Medulla oblongata (tissue), 1 donor: ENCODE measurements around the gene CACNA2D3.

ENCODE experiments used
- DNase-seq: peaks from one replicate; pipeline ENCODE4 v3.0.0-alpha.2; 2015; ENCODE audit errors: extremely low spot score

Gene CACNA2D3

GRCh38 chr3:54374214-54374852, 252.0 kb downstream of the CACNA2D3 start:
- no peak for DNase-seq

DNA sequence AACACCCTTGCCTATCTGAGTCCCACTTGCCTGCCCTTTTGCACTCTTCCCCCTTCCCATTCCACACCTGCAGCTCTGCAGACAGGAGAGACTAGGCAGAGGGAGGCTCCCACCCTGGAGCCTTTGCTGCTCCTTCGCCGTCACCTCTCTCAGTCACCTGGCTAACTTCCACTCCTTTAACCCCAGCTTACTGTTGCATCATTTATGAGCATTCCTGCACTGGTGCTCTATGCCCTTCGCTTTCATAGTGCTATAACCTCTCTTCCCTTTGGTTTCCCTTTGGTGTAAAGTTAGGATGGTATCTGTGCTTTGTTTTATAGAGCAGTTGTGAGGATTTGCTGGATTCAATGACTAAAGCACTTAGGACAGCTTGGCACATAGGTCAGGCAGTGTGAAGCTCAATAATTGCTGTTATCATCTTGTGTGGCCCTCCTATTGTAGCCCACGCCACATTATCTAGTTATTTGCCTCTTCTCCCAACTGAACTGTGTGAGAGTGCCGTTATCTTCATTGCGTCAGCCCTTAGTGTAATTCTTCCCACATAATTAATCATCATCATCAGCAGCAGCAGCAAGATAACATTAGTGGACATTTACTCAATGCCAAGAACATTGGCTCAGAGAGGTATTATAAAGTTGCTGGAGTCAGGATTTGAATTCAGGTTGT, 253.9 kb downstream of the CACNA2D3 start:
- DNase-seq: no peak

- DNase-seq: no peak
These were observed 254.7 kb downstream of the CACNA2D3 start for GRCh38 chr3:54376939-54377578.

- no peak for DNase-seq
These were observed 255.8 kb downstream of the CACNA2D3 start for GRCh38 chr3:54378184-54378583.

- no peak for DNase-seq
These were observed 261.9 kb downstream of the CACNA2D3 start for GRCh38 chr3:54384279-54384678.

GRCh38 chr3:54390582-54390981, 268.2 kb downstream of the CACNA2D3 start:
- no peak for DNase-seq

GRCh38 chr3:54393150-54393549, 270.8 kb downstream of the CACNA2D3 start:
- DNase-seq: no peak

GRCh38 chr3:54408328-54408727, 286.0 kb downstream of the CACNA2D3 start:
- no peak for DNase-seq

GRCh38 chr3:54421943-54422342, 299.6 kb downstream of the CACNA2D3 start:
- DNase-seq: no peak

GRCh38 chr3:54424292-54424691, 301.9 kb downstream of the CACNA2D3 start:
- no peak for DNase-seq

- no peak for DNase-seq
These were observed 304.0 kb downstream of the CACNA2D3 start for GRCh38 chr3:54426381-54426780.

GRCh38 chr3:54427501-54427900, 305.1 kb downstream of the CACNA2D3 start:
- DNase-seq: no peak

- peak; percentile 81 for DNase-seq
These were observed 305.9 kb downstream of the CACNA2D3 start for GRCh38 chr3:54427941-54428871.

DNA sequence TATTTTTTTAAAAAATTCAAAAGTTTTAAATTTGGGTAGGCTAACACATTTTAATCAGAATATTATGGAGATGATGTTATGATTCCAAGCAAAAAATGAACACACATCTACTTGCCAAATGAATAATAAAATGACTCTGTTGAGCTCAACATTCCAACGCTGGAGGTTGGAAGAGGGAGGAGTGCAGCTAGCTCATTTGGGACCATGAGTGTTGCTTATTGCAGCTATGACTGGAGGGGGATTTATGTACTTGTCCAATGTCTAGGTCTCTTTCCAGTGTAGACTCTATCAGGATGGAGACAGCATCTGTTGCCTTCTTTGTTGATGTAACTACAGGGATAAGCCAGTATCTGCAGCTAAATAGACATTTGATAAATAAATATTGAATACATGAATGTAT, 310.6 kb downstream of the CACNA2D3 start:
- DNase-seq: no peak

DNA sequence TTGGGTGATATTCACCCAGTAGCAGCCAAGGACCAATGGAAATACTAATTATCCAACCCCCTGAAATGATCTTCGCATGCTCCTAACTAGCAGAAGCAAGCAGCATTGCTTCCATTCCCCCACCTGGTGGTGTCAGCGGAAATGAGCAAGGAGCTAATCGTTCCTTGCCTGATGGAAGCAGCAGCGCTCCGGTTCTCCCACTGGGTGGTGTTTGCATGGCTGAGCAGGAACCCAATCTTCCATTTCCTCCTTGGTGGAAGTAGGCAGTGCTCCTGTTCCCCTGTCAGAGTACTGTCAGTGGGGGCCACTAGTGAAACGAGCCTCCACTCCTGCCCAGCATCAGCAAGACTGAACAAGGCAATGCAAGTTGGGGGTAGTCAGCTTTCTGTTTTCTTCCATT, 311.5 kb downstream of the CACNA2D3 start:
- DNase-seq: no peak

- DNase-seq: no peak
These were observed 312.4 kb downstream of the CACNA2D3 start for GRCh38 chr3:54434756-54435155.

- DNase-seq: no peak
These were observed 314.9 kb downstream of the CACNA2D3 start for GRCh38 chr3:54437271-54437670.

- no peak for DNase-seq
These were observed 321.3 kb downstream of the CACNA2D3 start for GRCh38 chr3:54443561-54444161.

DNA sequence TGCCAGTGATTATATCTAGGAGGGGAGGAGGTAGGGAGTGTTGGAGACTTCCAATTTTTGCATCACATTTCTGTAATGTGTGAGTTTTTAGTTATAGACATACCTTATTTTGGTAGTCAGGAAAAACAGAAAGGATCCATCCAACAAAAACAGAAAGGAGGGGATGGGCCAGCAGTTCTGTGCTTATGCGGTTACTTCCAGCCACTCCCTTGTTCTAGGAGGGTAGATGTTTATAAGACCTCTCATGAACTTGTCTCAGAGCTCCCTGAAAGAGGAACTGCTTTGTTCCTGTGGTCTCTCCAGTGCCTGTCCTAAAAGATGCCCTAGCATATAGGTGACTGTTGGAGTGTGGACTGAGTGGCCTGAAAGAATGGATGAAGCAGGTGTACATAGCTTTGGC, 323.3 kb downstream of the CACNA2D3 start:
- no peak for DNase-seq

- no peak for DNase-seq
These were observed 325.1 kb downstream of the CACNA2D3 start for GRCh38 chr3:54447427-54447826.

DNA sequence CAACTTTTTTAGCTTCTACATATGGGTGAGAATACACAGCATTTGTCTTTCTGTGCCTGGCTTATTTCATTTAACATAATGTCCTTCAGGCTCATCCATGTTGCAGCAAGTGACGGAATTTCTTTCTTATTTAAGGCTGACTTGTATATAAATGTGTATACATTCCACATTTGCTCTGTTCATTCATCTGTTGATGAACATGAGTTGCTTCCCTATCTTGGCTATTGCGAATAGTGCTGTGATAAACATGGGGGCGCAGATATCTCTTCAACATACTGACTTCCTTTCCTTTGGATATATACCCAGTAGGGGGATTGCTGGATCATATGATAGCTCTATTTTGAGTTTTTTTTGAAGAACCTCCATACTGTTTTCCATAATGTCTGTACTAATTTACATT, 332.5 kb downstream of the CACNA2D3 start:
- no peak for DNase-seq

GRCh38 chr3:54458357-54458756, 336.0 kb downstream of the CACNA2D3 start:
- DNase-seq: no peak
